Upper lobe of left lung (tissue), 6 donors: ENCODE data around the gene CDKAL1. TPM values are rescaled to one million over a fixed set of nuclear protein-coding genes. Genes with fewer than 3 reads are reported as not detected.

Source experiments
- ATAC-seq, 2 donors: fragments of 200-7000 bp; cut with Tn5 transposase; one replicate each; pipeline ENCODE4 v1.9.1; 2022; ENCODE audit warnings: mild to moderate bottlenecking in 2 of 2, moderate library complexity in 2 of 2; ENCODE audit not compliant: low FRiP score in 2 of 2
- DNase-seq, 2 donors: peaks; one replicate each; pipeline ENCODE4 v3.0.0-alpha.2; 2019 to 2020
- H3K27ac ChIP-seq, 4 donors: fragments of 200-600 bp; sonication (generic); one replicate each; pipeline ENCODE4 v1.5.1; 2016 to 2019
- H3K27me3 ChIP-seq, 4 donors: fragments of 200-600 bp; sonication (generic); one replicate each; pipeline ENCODE4 v1.5.1; 2017 to 2019
- H3K36me3 ChIP-seq, 4 donors: fragments of 200-600 bp; sonication (generic); one replicate each; pipeline ENCODE4 v1.5.1; 2016 to 2019
- H3K4me1 ChIP-seq, 4 donors: fragments of 200-600 bp; sonication (generic); one replicate each; pipeline ENCODE4 v1.5.1; 2018 to 2019
- H3K4me3 ChIP-seq, 4 donors: fragments of 200-600 bp; sonication (generic); one replicate each; pipeline ENCODE4 v1.5.1; 2017 to 2019; ENCODE audit warnings: mild to moderate bottlenecking in 2 of 4, moderate library complexity in 1 of 4
- H3K9me3 ChIP-seq, 4 donors: fragments of 200-600 bp; sonication (generic); one replicate each; pipeline ENCODE4 v1.5.1; 2018 to 2019
- CTCF ChIP-seq, 6 experiments: fragments of 450-650 bp in 4 of 6; fragments of 200-600 bp in 2 of 6; sonication (generic) in 2 of 6; IDR thresholded peaks; one replicate each; pipeline ENCODE4 v1.5.1; 2016 to 2019; ENCODE audit warnings: antibody characterized with exemption in 6 of 6
- EP300 ChIP-seq, 4 donors: sonication (generic); formaldehyde crosslinking; IDR thresholded peaks; one replicate each; pipeline ENCODE4 v1.5.1; 2017; ENCODE audit warnings: antibody characterized with exemption in 4 of 4, control low read depth in 2 of 4
- POLR2A ChIP-seq, 4 donors: fragments of 450-650 bp; IDR thresholded peaks; one replicate each; pipeline ENCODE4 v1.5.1; 2016 to 2017; ENCODE audit warnings: antibody characterized with exemption in 4 of 4, mild to moderate bottlenecking in 2 of 4
- POLR2AphosphoS5 ChIP-seq, 2 donors: sonication (generic); formaldehyde crosslinking; IDR thresholded peaks; one replicate each; pipeline ENCODE4 v1.5.1; 2017; ENCODE audit warnings: antibody characterized with exemption in 2 of 2
- WGBS, 2 donors: methylation state at CpG; one replicate each; pipeline ENCODE4 v1.1.5; 2017 to 2018; 5-methylcytosine and 5-hydroxymethylcytosine counted together
- total RNA-seq, 6 donors: library from RNA; depleted of rRNA in 4 of 6; stranded (reverse); fragments of >200 nt in 4 of 6; gene quantifications; one replicate each; pipeline versions ENCODE4 v1.1.0 to v1.2.1, GENCODE V29; 2016 to 2021
- donor health status: DM: no; HTN: no; CAD: no; lungs with moderate emphysema.
- donor health status: DM: no; HTN: yes; CAD: no; lungs with severe emphysema.

The CDKAL1 gene
- total RNA-seq, 6 donors from 2014 or later, result 9.4 to 22.6 (median 13.8) TPM

- Histone ChIP-seq H3K4me1 (peaks cover 6 to 15% (median 13%) of the 10 kb centered on the region in 4 donors), H3K36me3 (peaks cover 0 to 23% (median 0%) of the 10 kb centered on the region in 4 donors), H3K4me3 (no peak overlapping the region), H3K9me3 (no peaks in the 10 kb centered on the region), H3K27me3 (no peaks in the 10 kb centered on the region), H3K27ac (no peak overlapping the region)
- no peak for DNase-seq
- 63 to 67% methylated on average over 4 of the region's 4 CpGs for WGBS, 2 donors
- ATAC-seq, result no peak
- TF ChIP-seq CTCF (IDR thresholded peaks at IDR 0.05) (no peak), EP300 (IDR thresholded peaks at IDR 0.05) (no peak), POLR2AphosphoS5 (IDR thresholded peaks at IDR 0.05) (no peak), POLR2A (IDR thresholded peaks at IDR 0.05) (no peak)
Measured at GRCh38 chr6:20575704-20576451, 41.6 kb downstream of the CDKAL1 start.

- no peak overlapping the region for H3K4me3 ChIP-seq
- DNase-seq (no peak), ATAC-seq (no peak)
- H3K4me1 ChIP-seq, result peaks cover 6 to 12% (median 11%) of the 10 kb centered on the region in 4 donors
- no peak for TF ChIP-seq POLR2A (IDR thresholded peaks at IDR 0.05)
- TF ChIP-seq CTCF (IDR thresholded peaks at IDR 0.05), result no peak
- no peak for TF ChIP-seq EP300 (IDR thresholded peaks at IDR 0.05)
- no peak for TF ChIP-seq POLR2AphosphoS5 (IDR thresholded peaks at IDR 0.05)
- no peak overlapping the region for H3K27ac ChIP-seq
- H3K36me3 ChIP-seq, result peaks cover 0 to 23% (median 0%) of the 10 kb centered on the region in 4 donors
- H3K9me3 ChIP-seq, result no peaks in the 10 kb centered on the region
- H3K27me3 ChIP-seq, result no peaks in the 10 kb centered on the region
- 95 to 97% methylated on average over 3 of the region's 3 CpGs for WGBS, 2 donors
Measured at GRCh38 chr6:20577173-20577688, 43.0 kb downstream of the CDKAL1 start.

GRCh38 chr6:20581070-20581469 is 46.8 kb downstream of the CDKAL1 start:
- Histone ChIP-seq H3K9me3 (no peaks in the 10 kb centered on the region), H3K27ac (no peak overlapping the region), H3K4me1 (peaks cover 0 to 8% (median 4%) of the 10 kb centered on the region in 4 donors), H3K36me3 (peaks cover 0 to 25% (median 0%) of the 10 kb centered on the region in 4 donors), H3K27me3 (no peaks in the 10 kb centered on the region), H3K4me3 (no peak overlapping the region)
- TF ChIP-seq POLR2A (IDR thresholded peaks at IDR 0.05), result no peak
- no peak for TF ChIP-seq CTCF (IDR thresholded peaks at IDR 0.05)
- no peak for TF ChIP-seq EP300 (IDR thresholded peaks at IDR 0.05)
- TF ChIP-seq POLR2AphosphoS5 (IDR thresholded peaks at IDR 0.05), result no peak
- no peak for DNase-seq
- no peak for ATAC-seq
- 96 to 97% methylated on average over 1 of the region's 1 CpG for WGBS, 2 donors

- Histone ChIP-seq H3K27me3 (no peaks in the 10 kb centered on the region), H3K4me3 (no peak overlapping the region), H3K4me1 (peaks cover 0 to 8% (median 4%) of the 10 kb centered on the region in 4 donors), H3K9me3 (no peaks in the 10 kb centered on the region), H3K27ac (no peak overlapping the region), H3K36me3 (peaks cover 0 to 16% (median 0%) of the 10 kb centered on the region in 4 donors)
- DNase-seq, result no peak
- TF ChIP-seq CTCF (IDR thresholded peaks at IDR 0.05) (no peak), POLR2A (IDR thresholded peaks at IDR 0.05) (no peak), EP300 (IDR thresholded peaks at IDR 0.05) (no peak), POLR2AphosphoS5 (IDR thresholded peaks at IDR 0.05) (no peak)
- ATAC-seq, result no peak
- 53 to 68% methylated on average over 4 of the region's 4 CpGs for WGBS, 2 donors
Measured at GRCh38 chr6:20582586-20583443, 48.6 kb downstream of the CDKAL1 start.
